WI38 (cell line): ENCODE measurements around the gene NAV1.

ENCODE experiments used
- H3K4me3 ChIP-seq: 2 replicates; pipeline ENCODE4 v1.5.1; 2011; ENCODE audit warnings: low read depth, mild to moderate bottlenecking, control low read depth, low read length
- TF ChIP-seq, protein P1 (sequence below): IDR thresholded peaks from 2 replicates; pipeline ENCODE4 v1.5.1; 2012; ENCODE audit warnings: low read depth, mild to moderate bottlenecking, control low read depth, low read length

Gene NAV1

DNA sequence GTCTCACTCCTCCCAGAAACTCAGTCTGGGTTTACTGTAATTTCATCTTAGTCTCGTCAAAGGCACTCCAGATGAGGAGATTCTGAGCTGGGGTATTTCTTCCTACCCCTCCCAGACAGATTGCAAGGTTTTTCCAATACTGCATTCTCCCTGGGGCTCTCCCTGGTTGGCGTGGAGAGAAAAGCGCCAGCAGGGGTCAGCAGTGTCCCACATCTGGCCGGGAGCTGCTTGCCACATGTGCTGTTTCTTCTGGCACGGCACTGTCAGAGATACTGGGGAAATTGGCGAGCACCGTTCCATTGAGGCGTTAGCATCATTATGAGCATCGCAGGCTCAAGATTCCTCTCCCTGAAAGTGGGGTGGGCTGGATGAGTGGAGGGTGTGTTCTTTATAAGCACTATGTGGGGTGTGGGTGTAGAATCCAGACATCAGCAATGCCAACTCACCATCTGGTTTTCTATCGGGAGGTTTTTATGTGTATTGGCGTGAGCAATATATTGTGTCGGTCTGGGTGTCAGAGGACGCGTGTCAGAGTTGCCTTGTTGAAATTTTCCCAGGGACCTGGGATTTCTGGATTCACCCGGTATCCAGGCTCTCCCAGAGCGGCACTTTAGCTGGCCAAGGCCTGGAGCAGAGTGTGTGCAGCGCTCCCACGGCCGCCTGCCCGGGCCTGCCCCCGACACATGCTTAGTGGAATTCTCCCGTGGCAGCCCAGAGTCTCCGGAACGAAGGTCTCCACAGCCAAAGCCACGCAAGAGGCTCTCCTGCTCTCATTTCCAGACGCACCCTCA is 8.0 kb upstream of the NAV1 start:
- no peak overlapping the region for H3K4me3 ChIP-seq
- TF ChIP-seq, protein P1, sequence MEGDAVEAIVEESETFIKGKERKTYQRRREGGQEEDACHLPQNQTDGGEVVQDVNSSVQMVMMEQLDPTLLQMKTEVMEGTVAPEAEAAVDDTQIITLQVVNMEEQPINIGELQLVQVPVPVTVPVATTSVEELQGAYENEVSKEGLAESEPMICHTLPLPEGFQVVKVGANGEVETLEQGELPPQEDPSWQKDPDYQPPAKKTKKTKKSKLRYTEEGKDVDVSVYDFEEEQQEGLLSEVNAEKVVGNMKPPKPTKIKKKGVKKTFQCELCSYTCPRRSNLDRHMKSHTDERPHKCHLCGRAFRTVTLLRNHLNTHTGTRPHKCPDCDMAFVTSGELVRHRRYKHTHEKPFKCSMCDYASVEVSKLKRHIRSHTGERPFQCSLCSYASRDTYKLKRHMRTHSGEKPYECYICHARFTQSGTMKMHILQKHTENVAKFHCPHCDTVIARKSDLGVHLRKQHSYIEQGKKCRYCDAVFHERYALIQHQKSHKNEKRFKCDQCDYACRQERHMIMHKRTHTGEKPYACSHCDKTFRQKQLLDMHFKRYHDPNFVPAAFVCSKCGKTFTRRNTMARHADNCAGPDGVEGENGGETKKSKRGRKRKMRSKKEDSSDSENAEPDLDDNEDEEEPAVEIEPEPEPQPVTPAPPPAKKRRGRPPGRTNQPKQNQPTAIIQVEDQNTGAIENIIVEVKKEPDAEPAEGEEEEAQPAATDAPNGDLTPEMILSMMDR, result peak; percentile 80

DNA sequence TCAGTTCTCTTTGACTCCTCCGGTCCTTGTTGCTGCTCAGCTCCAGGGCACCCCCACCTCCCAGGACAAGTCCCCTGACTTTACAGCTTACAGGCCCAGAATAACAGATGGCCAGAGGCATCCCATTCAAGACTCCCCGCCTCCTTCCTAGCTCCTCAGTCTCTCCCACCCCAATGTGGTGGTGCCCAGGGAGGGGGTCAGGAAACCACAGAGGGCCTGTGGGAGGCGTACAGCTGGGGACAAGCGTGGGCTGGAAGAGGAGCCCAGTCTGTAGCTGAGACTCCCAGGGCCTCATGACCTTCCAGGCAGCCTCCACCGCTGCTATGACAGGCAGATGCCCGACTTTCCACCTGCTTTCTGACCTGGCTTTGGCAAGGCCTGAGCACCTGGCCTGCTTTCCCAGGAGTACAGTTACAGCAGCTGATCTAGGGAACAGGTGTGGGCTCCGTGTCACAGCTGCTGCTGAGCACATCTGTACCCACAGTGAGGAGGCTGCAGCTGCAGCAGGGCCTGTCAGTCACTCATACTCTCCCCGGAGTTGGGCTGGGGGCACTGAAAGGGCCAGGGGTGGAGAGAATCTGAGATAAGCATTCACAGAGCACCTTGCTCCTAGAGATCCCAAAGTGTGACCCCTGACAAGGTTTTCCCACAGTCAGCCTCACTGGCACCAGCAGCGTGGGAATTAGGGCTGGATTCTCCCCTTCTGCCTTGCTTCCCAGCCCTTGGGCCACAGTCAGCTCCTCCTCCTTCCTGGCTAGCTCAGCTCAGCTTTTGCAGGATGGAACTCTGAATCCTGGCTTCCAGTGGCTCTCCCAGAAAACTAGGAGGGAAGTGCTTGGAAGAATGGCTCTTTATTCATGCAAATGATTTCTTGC is 7.1 kb upstream of the NAV1 start:
- H3K4me3 ChIP-seq, result no peak overlapping the region
- TF ChIP-seq, protein P1, result no peak

DNA sequence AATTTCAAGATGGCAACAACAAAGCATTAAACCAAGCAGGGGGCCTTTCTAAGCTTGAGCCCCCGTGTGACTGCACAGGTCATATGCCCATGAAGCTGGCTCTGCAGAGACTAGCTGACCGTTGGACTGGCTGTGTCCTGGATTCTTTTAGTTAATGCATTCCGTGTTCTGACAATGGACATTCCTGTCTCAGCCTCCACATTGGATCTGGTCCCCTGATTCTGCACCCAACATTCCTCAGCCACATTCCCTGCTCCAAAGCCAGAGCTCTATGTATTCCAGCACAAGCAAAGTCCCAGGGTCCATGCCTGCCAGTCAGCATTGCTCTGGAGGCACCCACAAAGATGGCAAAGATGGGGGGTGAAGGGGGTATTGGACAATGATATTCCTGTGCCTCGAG is 5.1 kb upstream of the NAV1 start:
- TF ChIP-seq, protein P1, result no peak
- no peak overlapping the region for H3K4me3 ChIP-seq

GRCh38 chr1:201535046-201535918 is 3.6 kb upstream of the NAV1 start:
- H3K4me3 ChIP-seq, result no peak overlapping the region

DNA sequence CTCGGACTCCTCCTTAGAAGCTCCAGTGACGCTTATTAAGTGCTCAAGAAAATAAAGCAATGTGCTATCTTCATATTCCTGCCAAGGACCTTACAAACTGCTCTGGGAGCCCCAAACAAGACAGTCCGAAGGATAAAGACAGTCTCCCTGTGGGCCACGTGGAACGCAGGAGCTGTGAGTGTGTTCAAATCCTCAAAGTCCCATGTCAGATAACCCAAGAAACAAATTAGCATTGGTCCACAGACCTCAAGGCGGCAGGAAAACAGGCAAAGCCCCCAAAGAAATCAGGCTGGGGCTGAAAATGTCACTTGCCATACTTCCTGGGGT is 3.0 kb upstream of the NAV1 start:
- TF ChIP-seq, protein P1, result no peak
- no peak overlapping the region for H3K4me3 ChIP-seq

More at GRCh38 chr1:201535046-201535918, 3.6 kb upstream of the NAV1 start:
- TF ChIP-seq, protein P1, result no peak

DNA sequence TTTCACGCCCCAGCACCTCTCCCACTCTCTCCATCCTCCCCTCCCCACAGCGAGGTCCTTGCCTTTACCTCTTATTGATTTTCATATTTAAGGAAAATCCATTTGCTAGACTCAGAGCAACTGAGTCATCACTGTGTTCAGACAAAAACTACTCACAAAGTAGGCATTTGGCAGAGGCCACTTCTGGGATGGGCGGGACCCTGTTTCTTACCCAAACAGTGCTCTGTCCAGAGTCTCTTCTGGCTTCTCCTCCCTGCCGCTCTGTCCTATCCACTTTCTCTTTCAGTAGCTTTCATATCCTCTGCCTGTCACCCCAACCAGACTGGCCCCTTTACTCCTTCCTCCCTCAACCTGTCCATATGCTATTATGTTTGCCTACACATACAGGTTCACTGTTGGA is 2.4 kb upstream of the NAV1 start:
- TF ChIP-seq, protein P1, result no peak
- peak overlapping the region; percentile 19; the same call in 1 of the 2 replicates for H3K4me3 ChIP-seq
